OCI-M1 (cell line): ENCODE results near the gene ITPKB.
"Not testable (repeated sequence)": the region's sequence is repeated elsewhere in the genome, so short reads cannot be mapped to it uniquely, and the experiment has no call there.

ENCODE experiments used
- DNase-seq: peaks from one replicate; lab custom pipeline; 2025; lab: John Stamatoyannopoulos, UW

Gene ITPKB

GRCh38 chr1:226622012-226622411, 117.1 kb downstream of the ITPKB start:
- DNase-seq = no peak

GRCh38 chr1:226619031-226619430, 120.1 kb downstream of the ITPKB start:
- no peak for DNase-seq

GRCh38 chr1:226618380-226618779, 120.7 kb downstream of the ITPKB start:
- no peak for DNase-seq

GRCh38 chr1:226617719-226618118, 121.4 kb downstream of the ITPKB start:
- not testable (repeated sequence) for DNase-seq

- DNase-seq = no peak
Measured at GRCh38 chr1:226617109-226617508, 122.0 kb downstream of the ITPKB start.

GRCh38 chr1:226616636-226617035, 122.4 kb downstream of the ITPKB start:
- no peak for DNase-seq

GRCh38 chr1:226615876-226616275, 123.2 kb downstream of the ITPKB start:
- DNase-seq = no peak

GRCh38 chr1:226611980-226612379, 127.1 kb downstream of the ITPKB start:
- DNase-seq = not testable (repeated sequence)

GRCh38 chr1:226611301-226611700, 127.8 kb downstream of the ITPKB start:
- DNase-seq = no peak

GRCh38 chr1:226610671-226611070, 128.4 kb downstream of the ITPKB start:
- DNase-seq = no peak

- DNase-seq = no peak
Measured at GRCh38 chr1:226609836-226610455, 129.1 kb downstream of the ITPKB start.

- DNase-seq = peak; percentile 78
Measured at GRCh38 chr1:226608699-226609505, 130.2 kb downstream of the ITPKB start.

- no peak for DNase-seq
Measured at GRCh38 chr1:226607821-226608220, 131.3 kb downstream of the ITPKB start.

- DNase-seq = no peak
Measured at GRCh38 chr1:226607268-226607660, 131.8 kb downstream of the ITPKB start.

- DNase-seq = no peak
Measured at GRCh38 chr1:226606311-226607267, 132.5 kb downstream of the ITPKB start.

- DNase-seq = no peak
Measured at GRCh38 chr1:226605318-226605950, 133.6 kb downstream of the ITPKB start.

- no peak for DNase-seq
Measured at GRCh38 chr1:226604560-226605317, 134.3 kb downstream of the ITPKB start.

- DNase-seq = no peak
Measured at GRCh38 chr1:226603858-226604559, 135.1 kb downstream of the ITPKB start.

GRCh38 chr1:226603022-226603857, 135.8 kb downstream of the ITPKB start:
- DNase-seq = no peak
